ENCODE results near the gene FCHO1.
A peak's percentile ranks its signal among the peaks of the same experiment; 100 is the strongest.

Gene FCHO1, protein sequence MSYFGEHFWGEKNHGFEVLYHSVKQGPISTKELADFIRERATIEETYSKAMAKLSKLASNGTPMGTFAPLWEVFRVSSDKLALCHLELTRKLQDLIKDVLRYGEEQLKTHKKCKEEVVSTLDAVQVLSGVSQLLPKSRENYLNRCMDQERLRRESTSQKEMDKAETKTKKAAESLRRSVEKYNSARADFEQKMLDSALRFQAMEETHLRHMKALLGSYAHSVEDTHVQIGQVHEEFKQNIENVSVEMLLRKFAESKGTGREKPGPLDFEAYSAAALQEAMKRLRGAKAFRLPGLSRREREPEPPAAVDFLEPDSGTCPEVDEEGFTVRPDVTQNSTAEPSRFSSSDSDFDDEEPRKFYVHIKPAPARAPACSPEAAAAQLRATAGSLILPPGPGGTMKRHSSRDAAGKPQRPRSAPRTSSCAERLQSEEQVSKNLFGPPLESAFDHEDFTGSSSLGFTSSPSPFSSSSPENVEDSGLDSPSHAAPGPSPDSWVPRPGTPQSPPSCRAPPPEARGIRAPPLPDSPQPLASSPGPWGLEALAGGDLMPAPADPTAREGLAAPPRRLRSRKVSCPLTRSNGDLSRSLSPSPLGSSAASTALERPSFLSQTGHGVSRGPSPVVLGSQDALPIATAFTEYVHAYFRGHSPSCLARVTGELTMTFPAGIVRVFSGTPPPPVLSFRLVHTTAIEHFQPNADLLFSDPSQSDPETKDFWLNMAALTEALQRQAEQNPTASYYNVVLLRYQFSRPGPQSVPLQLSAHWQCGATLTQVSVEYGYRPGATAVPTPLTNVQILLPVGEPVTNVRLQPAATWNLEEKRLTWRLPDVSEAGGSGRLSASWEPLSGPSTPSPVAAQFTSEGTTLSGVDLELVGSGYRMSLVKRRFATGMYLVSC

DNA sequence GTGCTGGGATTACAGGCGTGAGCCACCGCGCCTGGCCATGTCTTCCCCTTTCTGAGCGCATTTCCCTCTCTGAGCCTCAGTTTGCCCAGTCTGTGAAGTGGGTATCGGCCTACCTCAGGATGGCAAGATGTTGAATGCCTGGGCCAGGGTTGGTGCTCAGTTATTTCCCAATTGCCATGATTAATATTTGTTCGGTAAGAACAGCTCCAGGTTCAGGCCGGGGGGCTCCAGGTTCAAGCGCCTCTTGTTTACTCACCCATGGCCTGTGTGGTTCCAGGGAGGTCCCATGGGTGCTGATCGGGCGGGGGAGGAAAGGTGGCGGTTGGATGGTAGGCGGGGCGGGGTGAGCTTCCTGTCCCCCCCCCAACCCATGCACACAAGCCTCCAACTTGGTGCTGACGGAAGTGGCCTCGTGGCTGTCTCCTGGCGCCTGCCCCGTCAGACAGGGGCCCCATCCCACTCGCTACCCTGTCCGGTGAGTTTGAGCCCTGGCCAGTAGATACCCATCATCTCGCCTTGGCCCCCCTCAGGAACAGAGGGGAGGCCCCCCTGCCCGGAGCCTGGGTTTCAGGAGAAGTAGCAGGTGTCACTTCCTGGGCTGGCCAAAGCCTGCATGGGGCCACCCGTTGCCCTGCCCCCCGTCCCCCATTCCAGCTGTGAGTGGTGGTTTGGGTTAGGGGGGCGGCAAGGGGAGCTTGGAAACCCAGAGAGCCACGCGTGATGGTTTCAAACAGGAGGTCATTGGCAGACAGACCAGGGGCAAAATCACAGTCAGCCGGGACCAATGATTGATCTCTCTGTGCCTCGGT, at the start of gene FCHO1:
TSS of gene FCHO1 (plus strand) at position 375 of the 809 bp plus-strand sequence. CDS start 3,688 bp downstream, outside the sequence.
- Mint-ChIP-seq H3K9me3 (no peaks in the 10 kb centered on the region), H3K4me3 (peak within 1 kb of the TSS; percentile 92 to 95), H3K27ac (peak within 1 kb of the TSS; percentile 98), H3K4me1 (peaks cover 86% of the 10 kb centered on the region), H3K27me3 (no peaks in the 10 kb centered on the region)
- ATAC-seq = peak; percentile 82
- DNase-seq = peak; percentile 79 to 89

DNA sequence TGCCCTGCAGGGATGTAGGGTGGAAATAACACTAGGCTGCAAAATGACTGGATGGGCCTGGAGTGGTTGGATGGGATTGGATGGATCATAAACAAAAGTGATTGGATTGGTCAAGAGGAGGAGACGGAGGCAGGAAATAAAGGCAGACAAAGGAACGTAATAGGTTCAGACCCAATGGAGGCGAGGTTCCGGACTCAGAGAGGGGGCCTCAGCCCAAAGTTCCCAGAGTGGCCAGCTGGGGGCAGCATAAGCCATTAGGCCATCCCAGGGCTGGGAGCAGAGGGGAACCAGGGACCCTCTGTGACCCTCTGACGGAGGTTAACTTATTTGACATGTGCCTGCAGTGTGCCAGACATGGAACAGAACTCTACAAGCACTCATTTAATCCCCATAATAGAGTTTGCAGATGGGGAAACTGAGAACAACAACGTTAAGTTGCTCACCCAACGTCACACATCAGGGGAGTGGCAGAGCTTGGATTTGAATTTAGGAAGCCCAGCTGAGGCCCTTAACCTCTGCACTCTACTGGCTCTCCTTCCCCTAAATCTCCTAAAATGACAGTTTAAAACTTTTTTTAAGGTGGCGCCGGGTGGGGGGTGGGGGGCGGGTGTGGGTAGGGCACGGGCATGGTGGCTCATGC, 47.3 kb upstream of the FCHO1 start:
- peaks cover 18% of the 10 kb centered on the region for H3K27me3 Mint-ChIP-seq
- peak; percentile 92 for ATAC-seq
- H3K4me1 Mint-ChIP-seq = no peaks in the 10 kb centered on the region
- DNase-seq = peak; percentile 64 to 71
- no peak overlapping the region for H3K27ac Mint-ChIP-seq
- no peak overlapping the region for H3K4me3 Mint-ChIP-seq
- H3K9me3 Mint-ChIP-seq = no peaks in the 10 kb centered on the region

DNA sequence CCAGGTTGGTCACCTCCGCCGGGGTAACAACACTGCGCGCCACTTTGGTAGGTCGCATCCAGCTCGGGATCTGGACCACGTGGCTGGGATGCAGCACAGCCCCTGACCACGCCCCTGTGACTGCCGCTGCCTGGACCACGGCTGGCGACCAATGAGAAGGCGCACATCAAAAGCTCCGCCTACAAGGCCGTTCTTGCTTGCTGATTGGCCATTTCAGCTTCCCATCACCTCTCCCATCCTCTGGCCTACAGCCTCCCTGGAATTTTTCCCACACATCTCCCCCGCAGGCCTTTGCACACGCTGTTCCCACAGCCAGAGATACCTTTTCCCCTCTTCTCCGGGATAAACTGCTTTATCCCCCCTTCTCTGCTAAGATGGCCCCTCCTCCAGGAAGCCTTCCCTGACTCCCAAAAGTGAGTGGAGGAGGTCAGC, 44.5 kb upstream of the FCHO1 start:
- Mint-ChIP-seq H3K4me1 (no peaks in the 10 kb centered on the region), H3K9me3 (no peaks in the 10 kb centered on the region), H3K27ac (no peak overlapping the region), H3K27me3 (no peaks in the 10 kb centered on the region), H3K4me3 (no peak overlapping the region)
- ATAC-seq = no peak
- DNase-seq = no peak

DNA sequence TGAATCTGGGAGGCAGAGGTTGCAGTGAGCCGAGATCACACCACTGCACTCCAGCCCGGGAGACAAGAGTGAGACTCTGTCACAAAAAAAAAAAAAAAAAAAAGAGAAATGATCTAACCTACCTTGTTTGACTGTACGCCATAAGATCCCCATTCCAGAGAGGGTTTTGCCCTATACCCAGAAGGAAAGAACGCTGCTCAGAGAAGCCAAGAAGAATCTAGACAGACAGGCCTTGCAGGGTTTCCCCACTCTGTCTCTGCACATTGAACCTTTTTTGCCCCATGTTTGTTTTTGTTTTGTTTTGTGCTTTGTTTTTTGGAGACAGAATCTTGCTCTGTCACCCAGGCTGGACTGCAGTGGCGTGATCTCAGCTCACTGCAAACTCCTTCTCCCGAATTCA, 39.4 kb upstream of the FCHO1 start:
- no peak overlapping the region for H3K4me3 Mint-ChIP-seq
- DNase-seq (no peak), ATAC-seq (no peak)

DNA sequence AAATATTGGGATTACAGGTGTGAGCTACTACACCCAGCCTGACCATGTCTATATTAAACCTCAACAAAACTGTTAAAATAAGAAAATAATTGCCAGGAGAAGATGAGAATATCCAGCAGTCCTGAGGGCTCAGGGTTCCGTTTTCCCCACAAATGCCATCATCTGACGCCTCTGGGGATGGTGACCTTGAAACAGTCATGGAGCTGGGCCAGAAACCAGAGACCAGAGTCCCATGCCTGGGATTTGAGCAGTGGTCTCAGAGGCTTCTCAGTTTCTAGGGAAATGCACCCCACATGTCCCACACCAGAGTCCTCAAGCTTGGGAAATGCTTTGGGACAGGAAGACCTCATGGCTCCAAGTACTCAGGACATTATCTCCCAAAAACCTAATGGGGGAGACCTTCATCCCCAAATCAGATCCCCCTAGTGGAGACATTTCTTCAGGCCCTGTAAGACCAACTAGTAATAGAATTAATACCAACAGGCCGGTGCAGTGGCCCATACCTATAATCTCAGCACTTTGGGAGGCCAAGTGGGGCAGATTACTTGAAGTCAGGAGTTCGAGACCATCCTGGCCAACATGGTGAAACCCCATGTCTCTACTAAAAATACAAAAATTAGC, 34.9 kb upstream of the FCHO1 start:
- no peaks in the 10 kb centered on the region for H3K9me3 Mint-ChIP-seq
- no peak overlapping the region for H3K27ac Mint-ChIP-seq
- H3K4me1 Mint-ChIP-seq = peaks cover 37% of the 10 kb centered on the region
- DNase-seq = no peak
- H3K4me3 Mint-ChIP-seq = no peak overlapping the region
- no peak for ATAC-seq
- H3K27me3 Mint-ChIP-seq = peaks cover 8% of the 10 kb centered on the region

More for the DNA sequence above, 39.4 kb upstream of the FCHO1 start:
- H3K4me1 Mint-ChIP-seq = no peaks in the 10 kb centered on the region
- H3K27ac Mint-ChIP-seq = no peak overlapping the region
- H3K9me3 Mint-ChIP-seq = no peaks in the 10 kb centered on the region
- H3K27me3 Mint-ChIP-seq = no peaks in the 10 kb centered on the region

DNA sequence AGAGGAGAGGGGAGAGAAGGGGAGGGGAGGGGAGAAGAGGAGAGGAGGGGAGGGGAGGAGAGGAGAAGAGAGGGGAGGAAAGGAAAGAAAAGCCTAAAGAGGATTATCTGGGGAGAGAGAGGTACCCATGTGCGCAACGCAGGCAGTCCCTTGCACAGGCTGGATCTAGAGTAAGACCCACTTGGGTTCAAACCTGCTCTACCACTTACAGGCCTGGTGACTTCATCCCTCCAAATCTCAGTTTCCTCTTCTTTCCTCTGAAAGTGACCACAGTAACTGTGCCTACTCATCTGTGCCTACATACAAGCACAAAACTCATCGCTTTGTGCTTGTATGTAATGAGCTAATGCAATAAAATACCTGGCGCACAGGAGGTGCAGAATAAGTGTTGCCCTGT, 32.7 kb upstream of the FCHO1 start:
- H3K4me1 Mint-ChIP-seq = peaks cover 45% of the 10 kb centered on the region
- peak; percentile 81 for ATAC-seq
- peak in 1 of 2 donors; percentile 24 for DNase-seq

DNA sequence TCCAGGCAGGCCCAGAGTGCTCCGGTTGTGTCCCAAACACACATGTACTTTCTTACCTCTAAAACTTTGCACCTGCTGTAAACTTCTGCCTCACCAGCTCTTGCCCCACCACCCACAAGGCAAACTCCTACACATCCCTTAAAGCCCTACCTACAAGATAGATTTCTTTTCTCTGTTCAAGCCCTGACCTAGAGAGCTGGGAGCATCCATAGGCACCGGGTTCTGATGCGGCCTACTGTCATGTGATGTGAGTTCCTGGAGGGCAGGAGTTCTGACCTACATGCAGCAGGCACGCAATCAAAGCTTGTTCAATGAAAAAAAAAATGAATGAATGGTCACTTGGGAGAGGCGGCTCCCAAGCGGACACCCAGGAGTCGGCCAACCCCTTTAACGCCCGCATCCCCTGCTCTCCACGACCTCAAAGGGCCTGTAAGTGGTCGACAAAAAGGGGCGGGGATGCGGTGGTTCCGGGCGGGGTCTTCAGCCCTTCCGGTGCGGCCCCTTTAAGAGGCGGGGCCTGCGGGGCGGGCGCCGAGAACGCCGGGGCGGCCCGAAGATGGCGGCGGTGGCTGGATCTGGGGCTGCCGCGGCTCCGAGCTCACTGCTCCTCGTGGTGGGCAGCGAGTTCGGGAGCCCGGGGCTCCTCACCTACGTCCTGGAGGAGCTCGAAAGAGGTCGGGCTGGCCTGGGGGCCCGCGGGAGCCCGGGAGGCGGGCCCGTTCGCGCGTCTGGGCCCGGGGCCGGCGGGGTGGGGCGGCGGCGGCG, 32.1 kb upstream of the FCHO1 start, which contains the start of gene MAP1S:
TSS of gene MAP1S (plus strand) at position 534 of the 765 bp plus-strand sequence. CDS start at position 557, 23 bp downstream.
- DNase-seq = peak; percentile 57 to 64
- peak within 1 kb of the TSS; percentile 94 to 96 for H3K27ac Mint-ChIP-seq
- no peaks in the 10 kb centered on the region for H3K9me3 Mint-ChIP-seq
- peak; percentile 86 for ATAC-seq
- H3K4me1 Mint-ChIP-seq = peaks cover 45% of the 10 kb centered on the region
- H3K4me3 Mint-ChIP-seq = peak within 1 kb of the TSS; percentile 89 to 90
- peaks cover 8% of the 10 kb centered on the region for H3K27me3 Mint-ChIP-seq

More for the DNA sequence above, 32.7 kb upstream of the FCHO1 start:
- H3K4me3 Mint-ChIP-seq = peak overlapping the region; percentile 89 to 90
- no peaks in the 10 kb centered on the region for H3K9me3 Mint-ChIP-seq
- H3K27me3 Mint-ChIP-seq = peaks cover 8% of the 10 kb centered on the region
- peak overlapping the region in 1 of 2 donors; percentile 96 for H3K27ac Mint-ChIP-seq

DNA sequence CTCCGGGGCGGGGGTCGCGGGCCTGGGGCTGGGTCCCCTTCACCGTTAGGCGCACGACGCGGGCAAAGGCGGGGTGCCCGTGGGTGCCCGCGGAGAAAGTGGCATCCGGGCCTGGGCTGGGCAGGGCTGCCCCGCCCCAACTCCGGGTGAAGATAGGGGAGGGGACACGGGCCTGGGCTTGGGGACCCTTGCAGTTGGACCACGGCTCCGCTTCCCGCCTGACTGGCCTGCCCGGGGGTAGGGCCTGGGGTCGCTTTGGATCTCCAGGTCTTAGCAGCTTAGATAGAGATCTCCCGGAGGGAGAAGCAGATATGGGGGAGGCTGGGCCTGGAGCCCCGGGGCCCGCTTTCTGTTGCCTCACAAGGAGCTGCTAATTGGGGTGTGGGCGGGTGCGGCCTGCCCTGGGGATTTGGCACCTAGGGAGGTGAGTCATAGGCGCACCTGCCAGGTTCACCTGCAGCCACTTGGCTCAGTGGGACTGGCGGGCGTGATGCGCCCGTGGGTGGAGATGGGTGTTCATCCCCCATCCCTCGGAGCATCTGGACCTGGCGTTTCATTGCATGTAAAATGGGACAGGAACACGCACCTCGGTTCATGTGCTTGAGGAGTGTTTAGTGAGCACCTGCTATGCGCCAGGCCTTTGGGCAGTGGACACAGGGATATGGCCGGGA, 31.4 kb upstream of the FCHO1 start:
- H3K4me3 Mint-ChIP-seq = peak overlapping the region; percentile 86 to 88
- peak; percentile 43 for ATAC-seq
- peaks cover 8% of the 10 kb centered on the region for H3K27me3 Mint-ChIP-seq
- peak overlapping the region; percentile 91 for H3K27ac Mint-ChIP-seq
- H3K9me3 Mint-ChIP-seq = no peaks in the 10 kb centered on the region
- peaks cover 45% of the 10 kb centered on the region for H3K4me1 Mint-ChIP-seq
- DNase-seq = peak in 1 of 2 donors; percentile 35

DNA sequence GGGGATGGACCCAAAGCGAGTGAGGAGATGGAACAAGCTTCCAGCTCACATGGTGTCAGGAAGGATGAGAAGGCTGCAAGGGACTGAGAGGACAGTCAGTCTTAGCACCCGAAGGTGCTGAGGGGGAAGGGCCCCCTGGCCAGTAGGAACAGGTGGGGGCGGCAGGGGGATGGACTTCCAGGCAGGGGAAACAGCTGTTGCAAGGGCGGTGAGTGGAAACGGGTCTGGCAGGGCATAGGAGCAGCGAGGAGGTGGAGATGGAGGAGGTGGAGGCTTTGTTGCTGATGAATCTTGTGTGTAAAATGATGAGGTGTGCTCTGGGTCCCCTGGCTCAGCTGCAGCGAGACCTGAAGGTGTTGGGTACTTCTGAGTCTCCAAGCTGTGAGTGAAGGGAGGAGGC, 30.8 kb upstream of the FCHO1 start:
- peaks cover 8% of the 10 kb centered on the region for H3K27me3 Mint-ChIP-seq
- H3K9me3 Mint-ChIP-seq = no peaks in the 10 kb centered on the region
- DNase-seq (no peak), ATAC-seq (no peak)
- H3K4me1 Mint-ChIP-seq = peaks cover 45% of the 10 kb centered on the region
- H3K4me3 Mint-ChIP-seq = peak overlapping the region; percentile 86 to 88
- peak overlapping the region; percentile 91 for H3K27ac Mint-ChIP-seq

DNA sequence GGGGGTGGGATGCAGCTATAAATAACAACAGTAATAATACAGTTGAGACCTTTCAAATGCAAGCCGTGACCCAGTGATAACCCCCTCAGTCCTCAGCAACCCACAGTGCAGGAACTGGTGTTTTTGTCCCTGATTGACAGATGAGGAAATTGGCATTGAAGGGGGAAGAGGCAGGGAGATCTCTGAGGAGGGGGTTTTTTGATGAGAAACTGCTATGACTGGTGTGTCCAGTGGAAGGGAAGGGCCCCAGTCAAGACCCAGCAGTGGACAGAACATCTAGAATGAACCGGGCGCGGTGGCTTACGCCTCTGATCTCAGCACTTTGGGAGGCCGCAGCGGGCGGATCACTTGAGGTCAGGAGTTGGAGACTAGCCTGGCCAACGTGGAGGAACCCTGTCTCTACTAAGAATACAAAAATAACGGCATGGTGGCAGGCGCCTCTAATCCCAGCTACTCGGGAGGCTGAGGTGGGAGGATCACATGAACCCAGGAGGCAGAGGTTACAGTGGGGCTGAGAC, 30.1 kb upstream of the FCHO1 start:
- H3K4me1 Mint-ChIP-seq = peaks cover 45% of the 10 kb centered on the region
- ATAC-seq (no peak), DNase-seq (no peak)
- H3K9me3 Mint-ChIP-seq = no peaks in the 10 kb centered on the region
- peaks cover 8% of the 10 kb centered on the region for H3K27me3 Mint-ChIP-seq
- peak overlapping the region; percentile 86 to 88 for H3K4me3 Mint-ChIP-seq
- H3K27ac Mint-ChIP-seq = peak overlapping the region in 1 of 2 donors; percentile 66

DNA sequence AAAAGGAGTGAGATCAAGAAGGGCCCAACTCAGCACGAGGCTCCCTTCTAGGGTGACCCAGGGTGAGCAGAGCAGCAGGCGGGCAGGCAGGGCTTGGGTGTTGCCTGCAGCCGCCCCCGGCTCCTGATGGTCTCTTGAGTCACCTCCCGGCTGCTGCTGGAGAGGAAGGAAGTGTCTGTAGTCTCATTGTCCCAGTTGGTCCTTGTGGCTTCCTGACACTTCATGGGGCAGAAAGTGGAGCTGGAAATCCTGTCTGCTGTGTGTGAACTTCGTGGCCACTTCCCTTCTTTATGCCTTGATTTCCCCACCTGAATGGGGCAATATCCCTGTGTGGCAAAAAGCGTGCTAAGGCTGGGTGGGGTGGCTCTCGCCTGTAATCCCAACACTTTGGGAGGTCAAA, 29.5 kb upstream of the FCHO1 start:
- DNase-seq (no peak), ATAC-seq (no peak)
- Mint-ChIP-seq H3K27me3 (peaks cover 8% of the 10 kb centered on the region), H3K4me3 (peak overlapping the region in 1 of 2 donors; percentile 88), H3K27ac (no peak overlapping the region), H3K9me3 (no peaks in the 10 kb centered on the region), H3K4me1 (peaks cover 45% of the 10 kb centered on the region)

DNA sequence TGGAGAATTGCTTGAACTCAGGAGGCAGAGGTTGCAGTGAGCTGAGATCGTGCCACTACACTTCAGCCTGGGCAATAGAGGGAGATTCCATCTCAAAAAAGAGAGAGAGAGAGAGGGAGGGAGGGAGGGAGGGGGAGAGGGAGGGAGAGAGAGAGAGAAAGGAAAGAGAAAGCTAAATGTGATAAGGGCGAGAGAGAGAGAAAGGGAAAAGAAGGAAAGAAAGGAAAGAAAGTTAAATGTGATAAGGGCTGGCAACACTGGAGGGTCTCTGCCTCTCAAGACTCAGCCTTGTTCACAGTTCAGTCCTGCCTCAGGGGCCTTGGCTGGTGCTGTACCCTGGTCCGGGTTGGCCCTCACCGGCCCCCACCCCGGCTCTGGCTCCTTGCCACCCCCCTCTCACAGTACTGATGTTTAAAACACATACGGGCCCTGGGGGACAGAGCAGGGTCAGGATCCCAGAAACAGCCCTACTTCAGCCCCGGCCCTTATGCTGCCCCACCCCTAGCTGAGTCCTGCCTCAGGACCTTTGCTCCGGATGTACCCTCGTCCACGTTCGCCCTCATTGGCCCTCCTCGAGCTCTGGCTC, 28.5 kb upstream of the FCHO1 start:
- Mint-ChIP-seq H3K27me3 (no peaks in the 10 kb centered on the region), H3K9me3 (no peaks in the 10 kb centered on the region), H3K4me3 (no peak overlapping the region), H3K27ac (no peak overlapping the region), H3K4me1 (peaks cover 38% of the 10 kb centered on the region)
- DNase-seq = no peak
- no peak for ATAC-seq

DNA sequence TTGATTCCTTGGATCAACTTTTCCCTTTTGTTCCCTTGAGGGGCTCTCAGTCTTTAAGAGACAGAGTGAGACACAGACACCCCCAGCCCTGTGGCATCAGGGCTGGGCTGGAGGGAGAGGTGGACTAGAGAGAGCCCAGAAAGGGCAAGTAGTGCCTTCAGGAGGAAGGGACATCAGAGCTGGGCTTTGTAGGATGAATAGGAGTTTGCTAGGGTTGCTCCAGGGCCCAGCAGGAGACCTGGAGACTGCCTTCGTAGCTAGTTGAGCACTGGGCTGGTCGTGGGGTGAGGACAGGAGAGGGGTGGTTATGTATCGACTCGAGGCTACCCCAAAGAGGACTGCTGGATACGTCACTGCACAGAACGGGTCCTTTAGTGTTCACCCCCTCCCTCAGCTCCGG, 26.6 kb upstream of the FCHO1 start:
- no peak overlapping the region for H3K4me3 Mint-ChIP-seq
- H3K27me3 Mint-ChIP-seq = no peaks in the 10 kb centered on the region
- H3K27ac Mint-ChIP-seq = peak overlapping the region; percentile 35 to 88
- peaks cover 32% of the 10 kb centered on the region for H3K4me1 Mint-ChIP-seq
- no peak for DNase-seq
- no peaks in the 10 kb centered on the region for H3K9me3 Mint-ChIP-seq
- no peak for ATAC-seq

Data from stimulated activated naive CD8-positive, alpha-beta T cell treated with anti-CD3 and anti-CD28 coated beads, Interleukin-15, amount 100 ng/mL, for 72 hours (primary cell).